GOT3 (cell line): Measurements from ENCODE around the gene CAMK4.

Experiments used
- DNase-seq: peaks from one replicate; lab custom pipeline; 2025; ENCODE audit warnings: mixed read lengths; lab: John Stamatoyannopoulos, UW

CAMK4 gene

DNA sequence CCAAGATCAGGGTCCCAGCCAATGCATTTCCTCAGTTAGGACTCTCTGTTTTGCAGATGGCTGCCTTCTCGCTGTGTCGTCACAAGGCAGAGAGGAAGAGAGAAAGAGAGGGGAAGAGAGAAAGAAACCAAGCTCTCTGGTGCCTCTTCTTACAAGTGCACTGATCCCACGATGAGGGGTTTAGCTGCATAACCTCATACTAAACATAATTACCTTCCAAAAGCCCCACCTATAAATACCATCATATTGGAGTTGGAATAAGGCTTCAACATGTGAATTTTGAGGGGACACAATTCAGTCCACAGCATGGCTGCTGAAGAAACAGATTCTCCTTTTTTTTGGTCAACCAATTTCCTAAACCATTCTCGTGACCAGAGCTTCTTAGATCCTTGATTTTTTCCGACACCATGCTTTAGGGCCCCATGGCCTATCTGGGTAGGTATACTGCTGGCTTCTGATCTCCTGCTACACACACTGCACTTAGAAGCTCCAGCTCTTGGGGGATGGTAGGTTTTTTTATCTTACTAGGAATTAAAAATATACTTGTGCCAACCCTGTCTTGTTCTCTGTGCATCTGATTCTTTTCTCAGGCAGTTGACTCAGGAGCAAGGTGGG lies 5.1 kb downstream of the CAMK4 start:
- no peak for DNase-seq

DNA sequence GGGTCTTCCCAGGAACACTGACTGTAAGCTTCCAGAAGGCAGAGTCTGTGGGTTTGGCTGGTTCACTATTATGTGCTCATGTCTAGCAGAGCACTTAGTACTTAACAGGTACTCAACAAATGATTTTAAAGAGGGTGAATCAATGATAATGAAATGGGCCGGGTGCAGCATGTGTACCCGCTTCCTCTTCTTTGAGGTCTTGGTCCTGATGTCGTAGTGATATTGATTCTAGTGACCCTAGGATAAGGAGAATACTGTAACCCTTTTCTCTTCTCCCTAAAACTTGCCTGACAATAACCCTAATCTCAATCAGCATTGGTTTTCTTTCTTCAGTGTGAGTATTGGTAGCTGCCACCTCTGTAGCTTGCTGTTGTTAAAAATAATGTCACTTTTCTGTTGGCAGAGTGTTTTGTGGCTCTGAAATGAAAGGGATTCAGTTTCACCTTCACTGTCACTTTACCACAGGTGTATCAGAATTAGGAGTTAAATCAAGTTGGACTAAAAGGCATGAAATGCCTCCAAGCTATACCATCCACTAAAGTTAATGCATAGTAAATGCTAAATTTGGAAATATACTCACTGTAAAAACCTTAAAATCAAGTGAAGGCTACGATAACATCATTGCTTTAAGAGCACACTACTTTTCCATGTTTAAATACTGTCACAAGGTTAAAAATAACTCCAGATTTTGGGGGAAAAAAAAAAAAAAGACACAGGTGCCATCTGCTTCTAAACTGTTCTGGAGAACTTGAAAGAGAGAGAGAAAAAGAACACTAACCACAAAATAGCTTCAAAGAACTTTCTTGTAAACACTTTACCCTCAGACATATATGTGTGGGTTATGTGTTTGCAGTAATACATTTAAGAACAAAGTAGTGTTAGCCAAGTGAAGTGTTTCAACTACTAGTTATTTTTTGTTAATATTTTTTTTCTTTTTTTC lies 6.0 kb downstream of the CAMK4 start:
- no peak for DNase-seq

DNA sequence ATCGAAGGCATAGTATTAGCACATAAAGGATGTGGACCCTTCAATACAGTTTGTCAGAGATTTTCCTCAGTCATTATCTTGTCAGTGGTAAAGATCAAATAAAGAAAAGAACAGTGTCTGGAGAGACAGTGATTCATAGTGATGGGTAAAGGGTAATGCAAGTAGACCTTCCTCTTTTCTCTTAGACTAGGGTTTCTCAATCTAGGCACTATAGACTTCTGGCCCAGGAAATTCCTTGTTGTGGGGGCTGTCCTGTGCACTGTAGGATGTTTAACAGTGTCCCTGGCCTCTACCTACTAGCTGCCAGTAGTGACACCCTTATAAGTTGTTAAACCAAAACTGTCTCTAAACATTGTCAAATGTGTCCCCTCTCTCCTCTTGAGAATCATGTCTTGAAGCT lies 6.9 kb downstream of the CAMK4 start:
- no peak for DNase-seq

DNA sequence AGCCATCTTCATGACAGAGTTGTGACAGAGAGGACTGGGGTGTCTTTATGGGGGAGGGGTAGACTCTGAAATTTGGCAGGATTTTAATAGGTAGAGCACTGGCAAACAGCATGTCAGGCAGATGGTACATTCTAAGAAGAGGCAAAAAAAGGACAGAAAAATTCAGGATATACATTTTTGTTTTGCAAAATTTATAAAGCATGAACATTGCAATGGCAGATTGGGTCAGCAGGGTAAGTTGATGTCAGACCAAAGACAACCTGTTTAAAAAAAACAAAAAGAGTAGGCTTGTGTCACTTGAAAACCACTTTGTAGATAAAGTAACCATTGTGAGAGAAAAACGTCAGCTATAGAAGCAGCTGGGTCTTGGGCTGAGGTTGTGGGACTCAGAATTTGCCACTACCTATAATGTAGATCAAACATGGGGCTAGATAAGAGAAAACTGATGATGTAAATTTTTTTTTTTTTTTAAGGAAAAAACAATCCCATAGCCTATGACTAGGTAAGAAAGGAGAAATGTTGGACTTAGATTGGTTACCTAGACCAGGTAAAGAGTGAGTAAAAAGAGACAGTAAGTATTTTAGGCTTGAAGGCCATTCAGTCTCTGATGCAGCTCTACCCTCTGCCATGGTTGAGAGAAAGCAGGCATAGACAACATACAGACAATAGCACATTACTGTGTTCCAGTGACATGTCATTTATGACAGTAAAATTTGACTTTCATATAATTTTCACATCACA lies 8.3 kb downstream of the CAMK4 start:
- DNase-seq: no peak

DNA sequence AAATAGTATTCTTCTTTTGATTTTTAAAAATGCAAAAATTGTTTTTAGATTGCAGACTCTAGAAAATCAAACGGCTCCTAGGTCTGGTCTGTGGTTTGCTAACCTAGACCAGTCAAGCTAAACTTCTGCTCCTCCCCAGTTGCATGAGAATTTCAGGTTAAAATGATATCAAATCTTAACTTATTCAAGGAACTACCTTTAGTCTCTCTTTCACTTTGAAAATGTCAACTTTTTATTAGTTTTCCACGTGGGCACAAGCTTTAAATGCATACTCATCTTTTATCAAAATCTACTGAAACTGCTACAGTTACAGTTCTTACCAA lies 8.8 kb downstream of the CAMK4 start:
- DNase-seq: no peak

DNA sequence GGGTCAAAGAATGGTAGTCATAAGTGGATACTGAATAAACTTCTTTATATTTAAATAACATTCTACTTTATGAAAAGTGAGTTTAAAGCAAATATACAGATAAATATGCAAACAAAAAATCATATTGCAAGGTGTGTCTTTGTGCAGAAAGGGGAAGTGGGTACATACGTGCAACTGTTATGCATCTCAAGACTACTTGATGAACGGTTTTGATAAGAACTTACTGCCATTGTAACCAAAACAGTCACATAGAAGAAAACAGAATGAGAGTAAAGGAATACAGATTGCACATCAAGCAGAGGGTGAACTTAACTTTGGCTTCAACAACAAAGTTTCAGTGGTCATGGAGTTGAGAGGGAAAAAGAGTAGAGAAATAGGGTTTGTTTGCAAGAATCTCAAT lies 9.9 kb downstream of the CAMK4 start:
- DNase-seq: no peak

DNA sequence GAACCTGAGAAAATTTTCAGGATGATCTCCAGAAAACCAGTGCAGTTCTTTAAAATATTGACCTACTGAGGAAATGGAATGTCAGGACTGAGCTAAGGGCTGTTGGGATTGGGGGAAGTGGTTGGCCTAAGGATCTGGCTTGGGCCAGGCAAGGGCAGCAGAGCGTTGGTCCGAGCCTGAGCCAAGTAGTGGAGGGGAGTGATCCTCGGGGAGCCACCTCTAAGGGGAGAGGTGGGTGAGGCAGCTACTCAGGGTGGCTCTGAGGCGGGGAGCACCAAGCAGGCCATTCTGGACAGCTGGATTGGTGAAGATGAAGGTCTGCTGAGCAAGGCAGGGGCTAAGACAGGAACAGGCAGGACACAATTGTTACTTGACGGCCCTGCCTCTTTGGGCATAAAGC lies 11.5 kb downstream of the CAMK4 start:
- DNase-seq: no peak

DNA sequence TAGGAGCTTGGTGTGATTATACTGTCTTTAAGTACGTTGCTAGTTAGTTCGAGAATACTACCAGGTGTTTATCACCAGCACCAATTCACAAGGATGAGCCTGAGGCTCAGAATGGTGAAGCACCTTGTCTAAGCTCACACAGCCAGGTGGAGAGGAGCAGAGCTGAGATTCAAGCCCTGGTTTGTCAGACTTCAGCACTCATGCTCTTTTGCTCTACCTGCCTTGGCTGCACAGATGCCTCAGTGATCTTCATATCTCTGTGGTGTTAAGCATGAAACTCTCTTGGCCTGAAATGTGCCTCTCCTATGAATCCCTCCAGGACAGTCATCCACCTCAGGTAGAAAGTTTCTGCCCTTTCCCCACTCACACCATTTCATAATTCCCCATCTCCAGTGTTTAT lies 12.2 kb downstream of the CAMK4 start:
- no peak for DNase-seq

DNA sequence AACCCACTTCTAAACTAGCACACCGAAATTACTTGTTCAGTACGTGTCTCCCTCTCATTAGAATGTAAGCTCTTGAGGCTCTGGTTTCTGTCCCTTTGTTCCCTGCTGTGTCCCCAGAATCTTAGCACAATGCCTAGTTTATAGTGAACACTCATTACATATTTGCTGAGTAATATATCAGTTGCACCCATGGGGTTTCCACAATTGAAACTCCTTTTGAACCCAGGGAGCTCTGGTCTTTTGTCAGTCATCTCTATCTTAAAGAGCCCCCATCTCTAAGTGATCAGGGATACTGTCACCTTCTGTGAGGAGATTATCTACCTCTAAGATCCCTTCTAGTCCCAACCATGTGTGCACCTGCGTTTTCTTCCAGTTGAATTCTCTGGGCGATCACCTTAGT lies 12.8 kb downstream of the CAMK4 start:
- DNase-seq: no peak

DNA sequence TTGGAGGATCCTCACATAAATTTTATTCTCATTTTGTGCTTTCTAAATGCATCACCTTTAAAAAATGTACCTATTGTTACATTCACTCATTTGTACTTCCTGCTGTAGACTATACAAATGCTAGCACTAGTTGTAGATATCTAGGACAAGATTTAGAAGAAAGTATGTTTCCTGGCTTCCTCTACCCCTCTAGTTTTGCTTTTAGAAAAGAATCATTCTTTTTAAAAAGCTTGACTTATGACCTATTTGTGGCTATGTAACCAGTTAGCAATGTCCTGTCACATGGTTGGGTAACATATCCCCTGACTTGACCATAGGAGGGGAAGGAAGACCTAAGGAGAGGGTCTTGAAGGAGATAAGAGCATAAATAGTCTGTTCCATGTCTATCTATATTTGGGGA lies 13.3 kb downstream of the CAMK4 start:
- no peak for DNase-seq

DNA sequence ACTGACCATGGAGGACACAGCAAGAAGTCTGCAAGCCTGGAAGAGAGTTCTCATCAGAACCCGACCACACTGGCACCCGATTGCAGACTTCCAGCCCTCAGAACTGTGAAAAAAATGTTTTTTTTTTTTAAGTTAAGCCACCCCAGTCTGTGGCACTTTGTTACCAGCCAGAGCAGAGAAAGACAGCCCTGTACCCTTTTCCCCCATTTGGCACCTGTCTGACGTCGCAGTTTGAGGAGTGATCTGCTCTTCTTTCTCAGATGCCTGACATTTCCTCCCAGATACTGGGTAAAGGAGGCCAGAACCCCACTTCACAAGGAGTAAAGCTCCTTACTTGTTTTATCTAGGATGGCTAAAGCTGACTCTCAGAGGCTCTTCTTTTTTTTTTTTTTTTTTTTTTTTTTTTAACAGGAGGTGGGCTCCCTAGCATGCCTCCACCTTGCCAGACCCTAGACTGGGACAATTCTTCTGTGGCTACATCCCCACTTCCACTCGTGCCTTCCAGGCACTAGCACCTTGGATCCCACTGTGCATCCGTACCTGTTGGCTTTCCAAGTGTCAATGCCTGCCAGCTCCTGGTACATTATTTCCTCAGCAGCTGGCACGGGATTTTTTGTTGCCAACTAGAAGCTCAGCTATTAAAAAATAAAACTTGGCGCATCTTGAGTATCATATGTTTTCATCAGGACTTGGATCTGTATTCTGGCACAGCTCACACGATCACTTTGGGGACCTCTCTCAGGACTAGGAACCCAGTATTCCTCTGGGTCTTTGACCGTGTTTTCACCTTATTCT lies 14.4 kb downstream of the CAMK4 start:
- no peak for DNase-seq

DNA sequence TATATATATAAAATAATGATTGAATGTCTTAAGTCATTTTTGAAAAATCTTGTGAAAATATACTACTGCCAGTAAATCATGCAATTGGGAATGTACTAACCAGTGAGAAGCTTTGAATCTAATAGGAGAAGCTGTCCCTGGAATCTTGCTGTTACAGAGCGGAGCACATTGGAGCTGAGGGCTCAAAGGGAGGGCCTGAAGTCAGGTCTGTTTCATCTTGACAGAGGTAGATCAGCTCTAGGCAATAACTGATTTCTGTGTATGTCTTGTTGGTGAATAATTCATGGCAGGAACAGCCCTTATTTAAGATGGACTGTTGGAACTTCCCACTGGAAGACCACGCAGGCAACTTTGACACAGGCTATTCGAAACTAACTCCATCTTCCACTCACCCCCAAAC lies 17.5 kb downstream of the CAMK4 start:
- DNase-seq: no peak

DNA sequence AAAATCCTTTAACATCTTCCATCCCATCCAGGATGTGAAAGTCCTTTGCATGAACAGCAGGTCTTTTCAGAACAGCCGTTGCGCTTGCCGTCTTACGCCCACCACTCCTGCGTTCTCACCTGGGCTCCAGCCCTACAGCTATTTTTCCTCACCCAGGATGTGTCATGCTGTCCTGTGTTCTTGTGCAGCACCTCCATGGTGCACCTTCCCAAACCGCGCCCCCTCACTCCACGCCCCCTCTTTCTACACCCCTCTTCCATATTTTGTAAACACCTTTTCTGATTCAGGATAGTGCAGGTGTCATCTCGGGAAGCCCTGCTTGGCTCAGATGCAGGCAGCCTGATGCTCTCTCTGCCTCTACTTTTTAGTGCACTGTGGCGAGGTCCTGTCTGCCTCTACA lies 18.4 kb downstream of the CAMK4 start:
- no peak for DNase-seq

DNA sequence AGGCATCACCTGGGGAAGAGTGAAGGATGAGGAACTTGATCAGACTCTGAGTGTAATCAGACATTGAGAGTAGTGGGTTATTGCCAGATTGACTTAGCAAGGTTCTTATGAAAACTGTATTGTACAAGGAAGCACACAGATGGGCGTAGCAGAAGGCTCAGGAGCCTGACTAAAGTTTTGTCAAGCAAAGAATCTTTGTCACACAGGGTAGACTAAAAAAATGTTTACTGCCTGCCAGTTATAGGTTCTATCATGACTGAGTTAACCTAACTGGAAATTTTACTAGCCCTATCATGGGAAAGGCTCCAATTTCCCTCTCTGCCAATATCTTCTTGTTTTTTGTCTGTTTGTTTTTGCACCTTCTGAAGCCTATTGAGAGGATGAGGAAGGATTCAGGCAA lies 19.1 kb downstream of the CAMK4 start:
- no peak for DNase-seq

DNA sequence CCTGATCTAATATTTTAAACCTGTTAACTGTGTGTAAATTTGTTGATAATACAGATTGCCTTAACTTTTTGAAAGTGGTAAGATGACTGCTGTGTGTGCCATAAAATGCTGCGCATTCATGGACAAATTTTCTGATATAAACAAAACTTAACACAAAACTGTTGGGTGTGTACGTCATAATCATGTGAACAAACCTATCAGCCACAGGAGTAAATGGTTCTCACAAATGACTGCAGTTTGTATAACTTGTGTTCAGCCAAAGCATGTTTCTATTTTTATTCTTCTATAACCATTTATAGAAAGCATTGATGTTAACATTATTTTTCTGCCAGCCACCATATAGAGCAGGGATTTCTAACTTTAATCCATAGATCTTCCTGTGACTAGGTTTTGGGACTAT lies 21.5 kb downstream of the CAMK4 start:
- no peak for DNase-seq

DNA sequence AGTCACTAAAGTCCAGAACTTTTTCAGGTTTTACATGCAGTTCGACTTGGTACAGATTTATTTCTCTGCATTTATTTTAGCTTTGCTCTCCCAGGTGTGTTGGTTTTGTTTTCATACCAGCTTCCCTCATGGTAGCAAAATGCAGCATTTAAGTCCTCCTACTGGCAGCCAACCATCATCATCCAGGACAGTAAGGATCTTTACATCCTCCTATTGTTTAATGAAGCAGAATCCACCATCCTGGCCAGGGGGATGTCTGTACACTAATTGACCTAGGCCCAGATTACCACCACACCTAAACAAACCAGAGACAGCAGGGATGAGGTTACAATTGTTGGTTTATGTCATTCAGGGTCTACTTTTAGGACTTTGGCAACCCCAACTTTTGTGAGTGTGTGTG lies 22.3 kb downstream of the CAMK4 start:
- DNase-seq: no peak

DNA sequence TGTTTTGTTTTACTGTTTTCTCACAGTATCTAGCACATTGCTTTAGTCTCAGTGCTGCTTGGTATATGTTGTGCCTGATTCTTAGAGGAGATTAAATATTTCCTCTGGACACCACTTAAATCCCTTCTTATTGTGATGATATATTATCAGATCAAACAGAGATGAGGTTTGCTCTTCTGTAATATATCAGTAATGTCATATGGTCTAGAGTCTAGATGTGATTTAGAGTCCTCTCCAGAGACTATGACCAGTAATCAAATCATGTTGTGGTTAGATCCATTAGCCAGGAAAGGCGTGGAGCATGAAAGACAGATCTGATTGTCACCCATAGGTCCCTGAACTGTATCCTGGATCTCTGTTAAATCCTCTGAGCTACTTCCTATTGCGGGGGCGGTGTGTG lies 24.4 kb downstream of the CAMK4 start:
- no peak for DNase-seq

DNA sequence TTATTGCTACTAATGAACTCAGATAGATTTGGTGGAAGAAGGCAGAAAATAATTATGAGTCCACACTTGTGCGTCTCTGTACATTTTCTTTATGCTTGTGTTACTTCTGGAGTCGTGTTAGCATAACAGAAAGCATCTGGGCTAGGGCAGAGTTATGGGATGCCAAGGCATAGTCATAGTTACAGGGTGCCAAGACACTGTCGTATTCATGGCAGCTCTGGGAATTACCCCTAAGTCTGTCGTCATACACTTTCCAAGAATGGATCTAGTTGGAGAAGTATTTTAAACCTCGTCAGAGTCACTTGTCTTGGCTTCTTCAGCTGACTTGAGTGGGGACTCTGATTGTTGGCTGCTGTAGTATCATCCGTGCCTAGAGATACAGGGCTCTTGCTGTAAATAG lies 27.7 kb downstream of the CAMK4 start:
- DNase-seq: no peak

DNA sequence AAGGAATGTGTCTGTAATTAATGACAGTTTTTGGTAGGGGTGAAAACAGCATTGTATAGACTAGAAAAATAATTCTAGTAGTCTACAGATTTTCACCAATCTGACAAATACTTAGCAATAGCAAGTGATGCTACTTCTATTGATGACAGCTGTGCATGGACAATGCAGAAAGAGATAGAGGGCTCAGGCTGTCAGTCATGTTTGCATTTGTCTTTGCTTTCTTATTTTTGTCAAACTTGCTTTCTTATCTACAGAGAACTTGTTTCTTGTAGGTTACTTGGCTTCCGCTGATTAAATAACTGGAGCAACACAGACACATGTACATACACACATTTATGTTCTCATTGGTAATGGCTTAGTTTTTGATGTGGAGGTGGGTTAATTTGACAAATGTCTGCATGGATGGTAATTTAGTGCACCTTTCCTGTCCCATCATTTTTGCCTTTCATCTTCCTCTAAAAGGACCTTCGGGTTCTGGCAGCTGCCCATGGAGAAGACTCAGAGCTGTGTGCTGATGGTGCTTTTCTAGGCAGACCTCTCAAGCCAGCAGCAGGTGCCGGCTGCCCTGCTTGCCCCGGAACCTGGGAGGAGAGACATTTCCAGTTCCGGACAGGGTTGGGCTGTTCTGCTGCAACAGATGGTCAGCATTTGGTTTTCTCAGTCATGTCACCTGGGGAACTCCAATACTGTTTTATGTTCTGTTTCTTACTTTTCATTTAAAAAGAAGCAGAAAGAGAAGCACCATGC lies 28.8 kb downstream of the CAMK4 start:
- DNase-seq: no peak

DNA sequence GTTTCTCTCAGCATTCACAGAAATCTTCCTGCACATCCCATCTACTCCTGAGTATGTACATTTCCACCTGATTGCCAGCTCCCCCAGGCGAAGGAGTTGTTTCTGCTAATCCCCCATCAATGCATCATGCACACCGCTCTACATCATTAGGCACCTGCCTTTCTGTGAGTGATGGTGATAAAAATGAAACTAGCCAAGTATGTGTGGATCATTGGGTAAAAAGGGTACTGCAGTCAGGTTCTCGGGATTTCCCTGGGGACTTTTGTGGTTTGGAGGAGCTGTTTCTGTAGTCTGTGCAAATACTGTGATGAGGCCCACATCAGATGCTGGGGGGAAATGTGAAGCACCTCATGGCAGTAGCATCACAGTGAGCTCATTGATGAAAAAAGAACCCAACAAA lies 30.4 kb downstream of the CAMK4 start:
- no peak for DNase-seq

DNA sequence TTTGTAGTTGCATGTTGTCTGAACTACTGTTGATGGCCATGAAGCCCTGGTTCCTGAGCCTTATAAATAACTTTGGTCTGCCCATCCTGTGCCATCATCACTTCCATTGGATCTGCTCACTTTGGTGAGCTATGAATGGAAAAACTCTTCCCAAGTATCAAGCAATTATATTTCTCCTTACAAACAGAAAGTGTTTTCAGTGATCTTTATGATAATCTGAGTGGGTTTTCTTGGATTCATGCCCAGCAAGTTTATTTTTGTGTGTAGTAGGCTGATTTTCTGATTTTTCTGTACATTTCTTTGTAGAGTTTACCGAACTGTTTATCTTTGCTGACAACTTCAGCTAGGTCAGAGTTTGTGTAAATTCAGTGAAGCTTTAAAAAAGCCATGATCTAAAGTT lies 31.0 kb downstream of the CAMK4 start:
- DNase-seq: no peak

DNA sequence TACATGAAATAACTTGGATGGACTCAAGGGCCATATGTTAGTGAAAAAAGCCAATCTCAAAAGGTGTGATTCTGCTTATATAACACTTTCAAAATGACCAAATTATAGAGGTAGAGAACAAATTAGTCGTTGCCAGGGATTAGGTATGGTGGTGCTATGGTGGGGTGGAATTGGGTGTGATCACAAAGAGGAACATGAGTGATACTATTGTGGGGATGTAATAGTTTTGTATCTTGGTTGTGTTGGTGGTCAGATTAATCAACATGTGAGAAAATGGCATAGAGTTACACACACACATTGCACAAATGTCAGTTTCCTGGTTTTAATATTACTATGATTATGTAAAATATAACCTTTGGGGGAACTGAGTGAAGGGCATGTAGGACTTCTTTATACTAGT lies 31.9 kb downstream of the CAMK4 start:
- DNase-seq: no peak
